22Rv1 (cell line): ENCODE measurements around the gene THBS4.

Source experiments
- ZFX ChIP-seq: fragments of 450-650 bp; IDR thresholded peaks from 2 replicates; pipeline ENCODE4 v1.6.1; 2017; ENCODE audit warnings: antibody characterized with exemption, borderline replicate concordance
- TF ChIP-seq, protein P1 (sequence below): fragments of 450-650 bp; IDR thresholded peaks from 2 replicates; pipeline ENCODE4 v1.5.1; 2017; ENCODE audit warnings: mild to moderate bottlenecking

DNA sequence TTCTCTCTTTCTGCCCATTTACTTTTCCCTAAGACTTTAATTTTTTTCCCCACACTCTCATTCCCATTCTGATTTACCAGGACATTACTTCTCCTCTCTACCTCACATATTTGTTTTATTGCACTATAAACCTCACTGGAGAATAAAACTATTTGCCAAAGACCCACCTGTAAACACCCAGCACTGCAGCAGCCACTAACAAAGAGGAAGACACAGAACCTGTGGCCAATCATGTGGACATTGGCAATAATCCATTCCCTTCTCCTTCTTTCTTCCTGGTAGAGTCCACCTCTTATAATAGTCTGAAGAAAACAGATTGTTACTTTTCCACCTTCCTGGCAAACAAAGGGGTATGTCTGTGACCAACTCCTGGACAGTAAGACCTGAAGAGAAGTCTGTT is 8.3 kb upstream of the THBS4 start:
- TF ChIP-seq, protein P1, sequence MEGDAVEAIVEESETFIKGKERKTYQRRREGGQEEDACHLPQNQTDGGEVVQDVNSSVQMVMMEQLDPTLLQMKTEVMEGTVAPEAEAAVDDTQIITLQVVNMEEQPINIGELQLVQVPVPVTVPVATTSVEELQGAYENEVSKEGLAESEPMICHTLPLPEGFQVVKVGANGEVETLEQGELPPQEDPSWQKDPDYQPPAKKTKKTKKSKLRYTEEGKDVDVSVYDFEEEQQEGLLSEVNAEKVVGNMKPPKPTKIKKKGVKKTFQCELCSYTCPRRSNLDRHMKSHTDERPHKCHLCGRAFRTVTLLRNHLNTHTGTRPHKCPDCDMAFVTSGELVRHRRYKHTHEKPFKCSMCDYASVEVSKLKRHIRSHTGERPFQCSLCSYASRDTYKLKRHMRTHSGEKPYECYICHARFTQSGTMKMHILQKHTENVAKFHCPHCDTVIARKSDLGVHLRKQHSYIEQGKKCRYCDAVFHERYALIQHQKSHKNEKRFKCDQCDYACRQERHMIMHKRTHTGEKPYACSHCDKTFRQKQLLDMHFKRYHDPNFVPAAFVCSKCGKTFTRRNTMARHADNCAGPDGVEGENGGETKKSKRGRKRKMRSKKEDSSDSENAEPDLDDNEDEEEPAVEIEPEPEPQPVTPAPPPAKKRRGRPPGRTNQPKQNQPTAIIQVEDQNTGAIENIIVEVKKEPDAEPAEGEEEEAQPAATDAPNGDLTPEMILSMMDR = no peak
- TF ChIP-seq ZFX = no peak
